NB4 (cell line): Measurements from ENCODE around the gene KCNN4.

Experiments
- DNase-seq: peaks from one replicate; pipeline ENCODE4 v3.0.0; 2010; ENCODE audit warnings: low read depth
- H3K4me3 ChIP-seq: one replicate; pipeline ENCODE4 v1.5.1; 2011; ENCODE audit warnings: mild to moderate bottlenecking, low read depth, low read length, moderate library complexity
- MYC ChIP-seq: IDR thresholded peaks from 2 replicates; pipeline ENCODE4 v1.6.1; 2011; ENCODE audit warnings: low read depth, low read length
- POLR2A ChIP-seq: IDR thresholded peaks from 2 replicates; pipeline ENCODE4 v1.6.1; 2011; ENCODE audit warnings: mild to moderate bottlenecking; ENCODE audit not compliant: insufficient read length; ENCODE audit errors: extremely low read depth
- TF ChIP-seq, protein P1 (sequence below): IDR thresholded peaks from one replicate; pipeline ENCODE4 v1.5.1; 2012; ENCODE audit warnings: low read depth, low read length
- TF ChIP-seq, protein P2 (sequence below): IDR thresholded peaks from 2 replicates; pipeline ENCODE4 v1.6.1; 2011; ENCODE audit warnings: low read depth, low read length

KCNN4 gene

DNA sequence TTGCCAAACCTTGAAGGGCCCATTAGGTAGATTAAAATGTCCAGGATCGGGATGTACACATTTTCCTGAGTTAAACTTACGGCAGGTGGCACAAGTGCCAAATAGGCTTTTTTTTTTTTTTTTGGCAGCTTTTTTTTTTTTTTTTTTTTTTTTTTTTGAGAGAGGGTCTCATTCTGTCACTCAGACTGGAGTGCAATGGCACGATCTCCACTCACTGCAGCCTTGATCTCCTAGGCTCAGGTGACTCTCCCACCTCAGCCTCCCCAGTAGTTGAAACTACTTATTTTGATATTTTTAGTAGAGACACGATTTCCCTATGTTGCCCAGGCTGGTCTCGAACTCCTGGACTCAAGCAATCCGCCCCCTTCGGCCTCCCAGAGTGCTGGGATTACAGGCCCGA is 55.9 kb downstream of the KCNN4 start:
- H3K4me3 ChIP-seq = no peak overlapping the region
- no peak for TF ChIP-seq POLR2A
- no peak for TF ChIP-seq MYC
- TF ChIP-seq, protein P1, sequence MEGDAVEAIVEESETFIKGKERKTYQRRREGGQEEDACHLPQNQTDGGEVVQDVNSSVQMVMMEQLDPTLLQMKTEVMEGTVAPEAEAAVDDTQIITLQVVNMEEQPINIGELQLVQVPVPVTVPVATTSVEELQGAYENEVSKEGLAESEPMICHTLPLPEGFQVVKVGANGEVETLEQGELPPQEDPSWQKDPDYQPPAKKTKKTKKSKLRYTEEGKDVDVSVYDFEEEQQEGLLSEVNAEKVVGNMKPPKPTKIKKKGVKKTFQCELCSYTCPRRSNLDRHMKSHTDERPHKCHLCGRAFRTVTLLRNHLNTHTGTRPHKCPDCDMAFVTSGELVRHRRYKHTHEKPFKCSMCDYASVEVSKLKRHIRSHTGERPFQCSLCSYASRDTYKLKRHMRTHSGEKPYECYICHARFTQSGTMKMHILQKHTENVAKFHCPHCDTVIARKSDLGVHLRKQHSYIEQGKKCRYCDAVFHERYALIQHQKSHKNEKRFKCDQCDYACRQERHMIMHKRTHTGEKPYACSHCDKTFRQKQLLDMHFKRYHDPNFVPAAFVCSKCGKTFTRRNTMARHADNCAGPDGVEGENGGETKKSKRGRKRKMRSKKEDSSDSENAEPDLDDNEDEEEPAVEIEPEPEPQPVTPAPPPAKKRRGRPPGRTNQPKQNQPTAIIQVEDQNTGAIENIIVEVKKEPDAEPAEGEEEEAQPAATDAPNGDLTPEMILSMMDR = no peak
- TF ChIP-seq, protein P2, sequence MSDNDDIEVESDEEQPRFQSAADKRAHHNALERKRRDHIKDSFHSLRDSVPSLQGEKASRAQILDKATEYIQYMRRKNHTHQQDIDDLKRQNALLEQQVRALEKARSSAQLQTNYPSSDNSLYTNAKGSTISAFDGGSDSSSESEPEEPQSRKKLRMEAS = no peak
- no peak for DNase-seq

DNA sequence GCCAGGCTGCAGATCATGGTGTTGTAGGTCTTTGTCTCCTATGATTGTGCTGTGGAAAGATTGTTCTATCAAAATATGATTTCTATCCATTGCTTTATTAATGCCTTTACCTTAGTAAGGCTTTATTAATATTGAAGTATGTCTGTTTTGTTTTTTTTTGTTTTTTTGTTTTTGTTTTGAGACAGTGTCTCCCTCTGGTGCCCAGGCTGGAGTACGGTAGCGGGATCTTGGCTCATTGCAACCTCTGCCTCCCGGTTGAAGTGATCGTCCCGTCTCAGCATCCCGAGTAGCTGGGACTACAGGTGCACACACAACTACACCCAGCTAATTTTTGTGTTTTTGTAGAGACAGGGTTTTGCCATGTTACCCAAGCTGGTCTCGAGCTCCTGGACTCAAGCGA is 57.2 kb downstream of the KCNN4 start:
- DNase-seq = no peak
- H3K4me3 ChIP-seq = no peak overlapping the region
- TF ChIP-seq, protein P1 = peak; percentile 8
- TF ChIP-seq MYC = no peak

DNA sequence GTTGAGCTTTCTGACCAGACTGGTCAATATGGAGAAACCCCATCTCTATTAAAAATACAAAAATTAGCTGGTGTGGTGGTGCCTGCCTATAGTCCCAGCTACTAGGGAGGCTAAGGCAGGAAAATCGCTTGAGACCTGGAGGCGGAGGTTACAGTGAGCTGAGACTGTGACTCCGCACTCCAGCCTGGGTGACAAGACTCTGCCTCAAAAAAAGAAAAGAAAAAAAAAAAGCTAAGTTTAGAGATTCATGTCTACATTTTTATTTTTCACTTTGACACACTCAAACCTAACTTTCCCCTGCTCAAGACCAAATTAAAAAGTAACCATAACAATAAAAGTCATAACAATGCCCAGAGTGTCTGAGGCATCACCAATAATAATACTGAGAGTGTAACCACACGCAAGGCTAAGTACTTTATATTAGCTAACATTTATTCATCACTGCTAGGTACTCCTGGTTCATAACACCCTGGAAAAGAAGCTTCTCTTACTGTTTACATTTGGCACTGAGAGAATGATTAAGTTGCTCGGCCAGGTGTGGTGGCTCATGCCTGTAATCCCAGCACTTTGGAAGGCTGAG is 59.2 kb downstream of the KCNN4 start:
- TF ChIP-seq POLR2A (no peak), MYC (no peak)
- TF ChIP-seq, protein P1 = no peak
- TF ChIP-seq, protein P2 = no peak
- no peak overlapping the region for H3K4me3 ChIP-seq
- no peak for DNase-seq

DNA sequence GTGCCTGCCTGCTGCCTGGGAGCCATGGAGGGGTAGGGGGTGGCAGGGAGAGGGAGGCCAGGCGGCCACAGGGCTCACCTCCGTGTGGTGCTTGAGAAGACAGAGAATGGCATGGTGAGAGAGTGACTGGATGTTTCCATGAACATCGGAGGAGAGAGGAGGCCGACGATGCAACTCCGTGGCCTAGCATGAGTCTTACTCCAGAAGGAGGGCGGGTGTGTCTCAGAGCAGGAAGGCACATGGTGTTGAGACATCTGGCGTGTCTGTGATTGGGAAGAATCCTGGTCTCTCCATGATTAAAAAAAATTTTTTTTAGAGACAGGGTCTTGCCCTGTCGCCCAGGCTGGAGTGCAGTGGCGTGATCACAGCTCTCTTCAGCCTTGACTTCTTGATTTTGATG is 59.8 kb downstream of the KCNN4 start:
- TF ChIP-seq POLR2A (no peak), MYC (no peak)
- TF ChIP-seq, protein P2 = no peak
- TF ChIP-seq, protein P1 = no peak
- no peak overlapping the region for H3K4me3 ChIP-seq
- no peak for DNase-seq

DNA sequence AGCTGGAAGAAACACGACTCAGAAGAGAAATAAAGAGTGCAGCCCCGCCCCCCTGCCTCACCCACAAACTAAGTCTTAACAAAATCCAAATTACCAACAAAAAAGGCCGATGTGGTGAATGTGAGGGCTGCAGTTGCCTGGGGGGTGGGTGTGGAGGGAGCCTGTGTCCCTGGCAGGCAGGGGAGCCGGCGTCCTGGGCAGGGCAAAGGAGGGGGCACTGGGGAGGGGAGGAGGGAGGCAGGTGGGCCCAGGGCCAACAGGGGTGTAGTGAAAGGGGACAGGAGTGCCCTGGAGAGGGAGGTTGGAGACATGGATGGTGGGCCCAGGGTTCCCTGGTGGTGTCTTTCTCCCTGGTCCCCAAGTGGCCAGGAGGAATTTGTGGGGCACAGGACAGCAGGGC is 60.9 kb downstream of the KCNN4 start:
- no peak for DNase-seq
- TF ChIP-seq, protein P1 = no peak
- no peak for TF ChIP-seq MYC
- no peak for TF ChIP-seq POLR2A
- TF ChIP-seq, protein P2 = no peak
- H3K4me3 ChIP-seq = no peak overlapping the region

DNA sequence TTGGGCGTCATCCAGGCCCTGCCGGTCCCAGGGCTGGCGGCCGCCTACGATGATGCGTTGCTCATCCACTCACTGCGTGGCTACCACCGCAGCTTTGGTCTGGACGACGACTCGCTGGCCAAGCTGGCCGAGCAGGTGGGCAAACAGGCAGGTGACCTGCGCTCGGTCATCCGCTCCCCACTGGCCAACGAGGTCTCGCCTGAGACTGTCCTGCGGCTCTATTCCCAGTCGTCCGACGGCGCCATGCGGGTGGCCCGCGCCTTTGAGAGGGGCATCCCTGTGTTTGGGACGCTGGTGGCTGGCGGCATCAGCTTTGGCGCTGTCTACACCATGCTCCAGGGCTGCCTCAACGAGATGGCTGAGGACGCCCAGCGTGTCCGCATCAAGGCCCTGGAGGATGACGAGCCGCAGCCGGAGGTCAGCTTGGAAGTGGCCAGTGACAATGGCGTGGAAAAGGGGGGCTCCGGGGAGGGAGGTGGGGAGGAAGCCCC is 61.4 kb downstream of the KCNN4 start:
- TF ChIP-seq, protein P2 = no peak
- TF ChIP-seq MYC = no peak
- DNase-seq = no peak
- no peak overlapping the region for H3K4me3 ChIP-seq
